K562 (cell line): ENCODE data around the gene MAD1L1. TPM values are rescaled to one million over a fixed set of nuclear protein-coding genes. Genes with fewer than 3 reads are reported as not detected.

Source experiments
- ATAC-seq: fragments of 200-7000 bp; cut with Tn5 transposase; 3 replicates; pipeline ENCODE4 v1.9.1; 2020; ENCODE audit warnings: moderate library complexity
- BruUV-seq: library from RNA; stranded (reverse); fragments of 400-500 nt; replicated peaks from 2 replicates; lab custom pipeline; 2021; lab: Mats Ljungman, UMichigan
- CTCF ChIA-PET: fragments of 300-600 bp; formaldehyde crosslinking; extraction: SDS; loops from one replicate; lab custom pipeline; 2021; ENCODE audit warnings: low intra/inter-chr PET ratio; lab: Yijun Ruan, JAX
- POLR2A ChIA-PET: fragments of 300-600, 350-650 bp; sonication (Branson Sonifier 250); formaldehyde crosslinking; extraction: SDS; loops from one replicate; lab custom pipeline; 2021; ENCODE audit warnings: antibody characterized with exemption, inconsistent platforms; lab: Yijun Ruan, JAX
- DNase-seq, 4 experiments: peaks; one replicate each; pipeline versions ENCODE4 v3.0.0 to v3.0.0-alpha.2; 2011 to 2018; ENCODE audit warnings: low spot score in 3 of 4, mixed read lengths in 3 of 4; ENCODE audit errors: extremely low read depth in 1 of 4
- FAIRE-seq: peaks from 2 replicates; lab custom pipeline; 2011; peaks lifted over from hg19 to GRCh38; lab: Jason Lieb, UNC
- H2AFZ ChIP-seq: 2 replicates; pipeline ENCODE4 v1.6.0; 2011; ENCODE audit warnings: low read depth, low read length, control low read depth, inconsistent platforms
- H3K27ac ChIP-seq: fragments of 200-600 bp; 3 replicates; pipeline ENCODE4 v1.8.0; 2011; ENCODE audit warnings: low read depth, mild to moderate bottlenecking, control low read depth, inconsistent platforms, low read length, moderate library complexity, mixed read lengths; ENCODE audit errors: extremely low read depth
- H3K27me3 ChIP-seq, 2 experiments: fragments of 300-600 bp in 1 of 2; 2 replicates in 1 of 2; 3 replicates in 1 of 2; pipeline versions ENCODE4 v1.6.0 to v1.8.0; 2011; ENCODE audit warnings: inconsistent platforms in 2 of 2, low read length in 2 of 2, mild to moderate bottlenecking in 1 of 2, mixed read lengths in 1 of 2, moderate library complexity in 1 of 2; ENCODE audit not compliant: control insufficient read depth in 2 of 2, insufficient read depth in 2 of 2
- H3K36me3 ChIP-seq: fragments of 300-600 bp; 3 replicates; pipeline ENCODE4 v1.8.0; 2011; ENCODE audit warnings: mild to moderate bottlenecking, low read length, inconsistent platforms; ENCODE audit not compliant: control insufficient read depth, insufficient read depth
- H3K4me1 ChIP-seq, 2 experiments: fragments of 200-600 bp in 1 of 2; replicated peaks in 1 of 2; 2 replicates in 1 of 2; 3 replicates in 1 of 2; pipeline versions ENCODE4 v1.5.1 to v1.8.0; 2011; ENCODE audit warnings: inconsistent platforms in 2 of 2, low read length in 2 of 2, mild to moderate bottlenecking in 1 of 2, mixed read lengths in 1 of 2, moderate library complexity in 1 of 2; ENCODE audit not compliant: control insufficient read depth in 2 of 2, insufficient read depth in 2 of 2
- H3K4me2 ChIP-seq: 2 replicates; pipeline ENCODE4 v1.6.1; 2011; ENCODE audit warnings: low read length, control low read depth, inconsistent platforms, mixed read lengths; ENCODE audit not compliant: insufficient read depth
- H3K4me3 ChIP-seq: fragments of 200-600 bp; sonication (generic), shearing (Covaris generic); 2 replicates; pipeline ENCODE4 v1.5.1; 2016; ENCODE audit warnings: control low read depth, inconsistent platforms
- H3K79me2 ChIP-seq: fragments of 200-600 bp; 3 replicates; pipeline ENCODE4 v1.8.0; 2011; ENCODE audit warnings: low read length, inconsistent platforms; ENCODE audit not compliant: control insufficient read depth, insufficient read depth
- H3K9ac ChIP-seq, 2 experiments: 2 replicates each; pipeline versions ENCODE4 v1.6.0 to v1.6.1; 2011; ENCODE audit warnings: low read depth in 2 of 2, low read length in 2 of 2, control low read depth in 1 of 2, inconsistent platforms in 1 of 2, mild to moderate bottlenecking in 1 of 2, mixed read lengths in 1 of 2; ENCODE audit not compliant: insufficient read depth in 1 of 2
- H3K9me1 ChIP-seq: one replicate; pipeline ENCODE4 v1.6.0; 2011; ENCODE audit warnings: inconsistent platforms, mild to moderate bottlenecking, low read length, moderate library complexity; ENCODE audit not compliant: control insufficient read depth, insufficient read depth
- H3K9me3 ChIP-seq: replicated peaks from 2 replicates; pipeline ENCODE4 v1.5.1; 2011; ENCODE audit warnings: low read depth, low read length, inconsistent platforms; ENCODE audit not compliant: control insufficient read depth, insufficient read depth
- H4K20me1 ChIP-seq: replicated peaks from 2 replicates; pipeline ENCODE4 v1.6.1; 2011; ENCODE audit warnings: low read length, inconsistent platforms, mixed read lengths; ENCODE audit not compliant: control insufficient read depth, insufficient read depth
- CBFA2T2 ChIP-seq: fragments of 450-650 bp; conservative IDR thresholded peaks from 2 replicates; pipeline ENCODE4 v1.6.1; 2017; ENCODE audit warnings: mild to moderate bottlenecking
- CBFA2T3 ChIP-seq: fragments of 450-650 bp; IDR thresholded peaks from 2 replicates; pipeline ENCODE4 v1.6.1; 2017
- FOXK1 ChIP-seq: sonication (generic); formaldehyde crosslinking; IDR thresholded peaks from 2 replicates; pipeline ENCODE4 v1.8.0; 2022; ENCODE audit warnings: missing genetic modification reagents, mild to moderate bottlenecking, borderline replicate concordance
- FOXM1 ChIP-seq, 2 experiments: fragments of 450-650 bp in 1 of 2; sonication (generic) in 1 of 2; formaldehyde crosslinking in 1 of 2; IDR thresholded peaks; 2 replicates each; pipeline versions ENCODE4 v1.6.1 to v1.9.0; 2017 to 2022; ENCODE audit warnings: low read depth in 2 of 2, mild to moderate bottlenecking in 2 of 2, missing genetic modification reagents in 1 of 2, moderate library complexity in 1 of 2
- ILF3 ChIP-seq: fragments of 450-650 bp; IDR thresholded peaks from 2 replicates; pipeline ENCODE4 v1.6.1; 2018; ENCODE audit warnings: antibody characterized with exemption, mild to moderate bottlenecking, moderate library complexity, borderline replicate concordance
- LARP7 ChIP-seq: fragments of 450-650 bp; IDR thresholded peaks from 2 replicates; pipeline ENCODE4 v1.6.1; 2016
- NFATC3 ChIP-seq: fragments of 450-650 bp; IDR thresholded peaks from 2 replicates; pipeline ENCODE4 v1.6.1; 2017; ENCODE audit warnings: mild to moderate bottlenecking
- RAD51 ChIP-seq: fragments of 450-650 bp; IDR thresholded peaks from 2 replicates; pipeline ENCODE4 v1.7.1; 2016; ENCODE audit warnings: low read depth, mild to moderate bottlenecking, borderline replicate concordance
- RBM22 ChIP-seq: fragments of 200-400 bp; formaldehyde crosslinking; IDR thresholded peaks from 2 replicates; pipeline ENCODE4 v1.6.1; 2018; ENCODE audit warnings: low read length, low read depth; ENCODE audit not compliant: poor library complexity, severe bottlenecking
- RFX7 ChIP-seq: fragments of 250-450 bp; sonication (Bioruptor Pico); IDR thresholded peaks from 2 replicates; pipeline ENCODE4 v1.5.1; 2021; ENCODE audit warnings: mild to moderate bottlenecking
- TAL1 ChIP-seq: fragments of 450-650 bp; IDR thresholded peaks from 2 replicates; pipeline ENCODE4 v1.6.1; 2016; ENCODE audit warnings: mild to moderate bottlenecking
- TBP ChIP-seq: optimal IDR thresholded peaks from 2 replicates; pipeline ENCODE3; 2011; ENCODE audit warnings: low read depth, low read length, improper control_type of control experiment
- TCF3 ChIP-seq: sonication (generic); formaldehyde crosslinking; IDR thresholded peaks from 2 replicates; pipeline ENCODE4 v1.4.0; 2020; ENCODE audit warnings: mild to moderate bottlenecking, missing genetic modification reagents
- ZFX ChIP-seq: sonication (generic); formaldehyde crosslinking; IDR thresholded peaks from 2 replicates; pipeline ENCODE4 v1.8.0; 2022; ENCODE audit warnings: mild to moderate bottlenecking, missing genetic modification reagents, moderate library complexity
- ZNF140 ChIP-seq: fragments of 250-450 bp; sonication (Bioruptor Pico); IDR thresholded peaks from 2 replicates; pipeline ENCODE4 v1.8.0; 2021; ENCODE audit warnings: moderate library complexity, mild to moderate bottlenecking, inconsistent platforms
- ZNF282 ChIP-seq: sonication (generic); formaldehyde crosslinking; IDR thresholded peaks from 2 replicates; pipeline ENCODE4 v1.8.1; 2023; ENCODE audit warnings: missing genetic modification reagents
- WGBS: fragments of 100-300 bp; shearing (Covaris generic); methylation state at CpG from one replicate; pipeline ENCODE4 v1.1.6; 2016; ENCODE audit warnings: low coverage, mixed read lengths; ENCODE audit not compliant: insufficient coverage; ENCODE audit errors: missing lambda C conversion rate; 5-methylcytosine and 5-hydroxymethylcytosine counted together
- in situ Hi-C: fragments of 300-500 bp; cut with MboI; formaldehyde crosslinking; loops from 4 replicates; pipeline ENCODE4 v1.15.0; 2018; ENCODE audit warnings: inconsistent platforms, mixed read lengths
- intact Hi-C: fragments of 100-400 bp; cut with micrococcal nuclease; formaldehyde crosslinking; loops from 2 replicates; pipeline ENCODE4 v1.14.2; 2022
- polyA plus RNA-seq, 8 experiments: library from polyadenylated mRNA; depleted of rRNA in 4 of 8; stranded (reverse) in 5 of 8; unstranded in 3 of 8; fragments of >200 nt; fragmentation: Nextera tagmentation in 2 of 8; fragmentation: Illumina TruSeq in 1 of 8; extraction: Ambion mirVana in 2 of 8; extraction: Trizol in 1 of 8; gene quantifications; 2 replicates each; pipeline versions ENCODE4 v1.2.1 to v1.2.3, GENCODE V29; 2011 to 2014; ENCODE audit warnings: inconsistent platforms in 1 of 8, missing spikeins in 1 of 8
- total RNA-seq, 7 experiments: library from RNA; depleted of rRNA in 6 of 7; stranded (reverse); fragments of >200 nt in 6 of 7; fragmentation: Illumina TruSeq in 2 of 7; extraction: Trizol in 2 of 7; gene quantifications; 2 replicates each; pipeline versions ENCODE4 v1.2.1 to v1.2.3, GENCODE V29; 2011 to 2021; ENCODE audit warnings: low replicate concordance in 1 of 7
- TF ChIP-seq, protein P1 (sequence below): sonication (generic); formaldehyde crosslinking; IDR thresholded peaks from 2 replicates; pipeline ENCODE4 v1.8.0; 2023; ENCODE audit warnings: missing genetic modification reagents, mild to moderate bottlenecking, borderline replicate concordance

Gene MAD1L1
- total and polyA plus RNA-seq, 9 of the 15 experiments (the other 6 are each of a cell fraction or from before 2014, with no cell fraction given), result 1.7 to 89.7 (median 18.0) TPM

DNA sequence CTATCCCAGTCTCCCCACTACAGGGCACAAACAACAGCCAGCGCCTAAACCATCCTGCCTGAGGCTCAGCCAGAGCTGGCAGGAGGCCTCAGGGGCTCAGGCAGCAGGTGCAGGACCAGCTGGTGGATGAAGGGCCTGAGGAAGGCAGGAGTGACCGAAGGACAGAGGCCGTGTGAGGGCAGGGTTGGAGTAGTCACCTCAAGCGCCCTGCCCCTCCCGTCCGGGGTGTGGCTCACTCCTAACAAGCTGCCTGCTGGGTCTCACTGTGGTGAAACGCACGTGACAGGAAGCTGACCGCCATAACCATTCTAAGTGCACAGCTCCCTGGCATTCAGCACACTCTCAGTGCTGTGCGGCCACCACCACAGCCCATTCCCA lies 281.6 kb downstream of the MAD1L1 start (continued):
- peak; percentile 58; the same call in 1 of the 2 replicates for TF ChIP-seq RAD51

DNA sequence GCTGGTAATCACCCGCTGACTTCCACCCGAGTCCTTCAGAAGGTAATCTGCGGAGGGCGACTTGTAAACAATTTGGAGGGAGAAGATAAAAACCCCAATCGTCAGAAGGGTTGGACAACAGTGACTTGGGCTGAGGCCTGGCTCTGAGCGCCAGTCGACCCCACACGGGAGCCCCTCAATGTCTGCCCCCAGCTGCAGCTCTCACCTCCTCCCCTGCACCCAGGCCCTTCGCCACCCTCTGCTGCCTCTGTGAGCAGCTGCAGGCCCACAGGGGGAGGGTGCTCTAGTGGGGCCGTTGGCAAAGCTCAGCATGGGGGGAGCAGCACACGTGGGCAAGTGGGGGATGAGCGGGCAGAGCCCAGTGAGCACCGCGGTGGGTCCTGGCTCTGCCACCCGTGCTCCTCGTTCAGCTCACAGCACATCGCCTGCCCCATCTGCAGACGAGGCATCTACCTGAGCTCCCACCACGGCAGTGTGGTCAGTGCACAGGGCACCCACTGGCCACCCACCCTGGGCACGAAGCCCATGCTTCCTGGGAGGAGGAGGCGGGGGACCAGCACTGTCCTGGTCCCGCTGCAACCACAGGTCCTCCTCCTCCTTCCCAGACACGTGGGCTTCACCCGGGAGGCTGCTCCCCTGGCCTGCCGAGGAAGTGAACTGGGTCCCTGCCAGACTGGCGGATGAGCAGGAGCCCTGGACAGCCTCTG lies 282.1 kb downstream of the MAD1L1 start:
- DNase-seq (peak in 3 of 4 experiments; percentile 12 to 25 (median 25)), FAIRE-seq (no peak), ATAC-seq (peak; percentile 7; the same call in 1 of the 3 replicates)
- Histone ChIP-seq H3K9me3 (no peaks in the 10 kb centered on the region), H4K20me1 (no peaks in the 10 kb centered on the region), H3K27me3 (no peaks in the 10 kb centered on the region), H3K27ac (no peak overlapping the region), H3K4me3 (no peak overlapping the region), H2AFZ (no peak overlapping the region), H3K4me2 (no peak overlapping the region), H3K79me2 (no peaks in the 10 kb centered on the region), H3K4me1 (peaks cover 15 to 88% of the 10 kb centered on the region in 2 experiments), H3K9ac (peak overlapping the region in 1 of 2 experiments; percentile 85; a peak in 2 of 4 replicates), H3K9me1 (no peaks in the 10 kb centered on the region), H3K36me3 (no peaks in the 10 kb centered on the region)
- CTCF ChIA-PET, result no interaction called here
- POLR2A ChIA-PET, result interaction anchor here (0.6 to 1.4 kb wide), 3 partner anchors 24 to 650 kb away, joined by 3 to 5 read pairs (median 4); no protein-coding TSS in a partner anchor
- no TSS peak for BruUV-seq
- in situ Hi-C loops, result no loop called here
- intact Hi-C loops, result no loop called here
- 52% methylated on average over 16 of the region's 26 CpGs for WGBS
- TF ChIP-seq ZFX (peak; percentile 57; the same call in 1 of the 2 replicates), LARP7 (no peak), TCF3 (peak; percentile 71), RFX7 (CRISPR knock-in tag) (no peak), FOXK1 (CRISPR knock-in tag) (no peak), ZNF140 (CRISPR knock-in tag) (no peak), CBFA2T3 (peak; percentile 60), FOXM1 (IDR thresholded peaks at IDR 0.05; ENCODE audit: low read depth) (no peak), FOXM1 (CRISPR knock-in tag; IDR thresholded peaks at IDR 0.05; ENCODE audit: low read depth) (no peak), NFATC3 (no peak), TAL1 (peak; percentile 33; the same call in 1 of the 2 replicates), ILF3 (no peak), CBFA2T2 (peak; percentile 37; the same call in 1 of the 2 replicates), RBM22 (peak; percentile 55), ZNF282 (CRISPR knock-in tag) (no peak), TBP (no peak)
- TF ChIP-seq, protein P1, sequence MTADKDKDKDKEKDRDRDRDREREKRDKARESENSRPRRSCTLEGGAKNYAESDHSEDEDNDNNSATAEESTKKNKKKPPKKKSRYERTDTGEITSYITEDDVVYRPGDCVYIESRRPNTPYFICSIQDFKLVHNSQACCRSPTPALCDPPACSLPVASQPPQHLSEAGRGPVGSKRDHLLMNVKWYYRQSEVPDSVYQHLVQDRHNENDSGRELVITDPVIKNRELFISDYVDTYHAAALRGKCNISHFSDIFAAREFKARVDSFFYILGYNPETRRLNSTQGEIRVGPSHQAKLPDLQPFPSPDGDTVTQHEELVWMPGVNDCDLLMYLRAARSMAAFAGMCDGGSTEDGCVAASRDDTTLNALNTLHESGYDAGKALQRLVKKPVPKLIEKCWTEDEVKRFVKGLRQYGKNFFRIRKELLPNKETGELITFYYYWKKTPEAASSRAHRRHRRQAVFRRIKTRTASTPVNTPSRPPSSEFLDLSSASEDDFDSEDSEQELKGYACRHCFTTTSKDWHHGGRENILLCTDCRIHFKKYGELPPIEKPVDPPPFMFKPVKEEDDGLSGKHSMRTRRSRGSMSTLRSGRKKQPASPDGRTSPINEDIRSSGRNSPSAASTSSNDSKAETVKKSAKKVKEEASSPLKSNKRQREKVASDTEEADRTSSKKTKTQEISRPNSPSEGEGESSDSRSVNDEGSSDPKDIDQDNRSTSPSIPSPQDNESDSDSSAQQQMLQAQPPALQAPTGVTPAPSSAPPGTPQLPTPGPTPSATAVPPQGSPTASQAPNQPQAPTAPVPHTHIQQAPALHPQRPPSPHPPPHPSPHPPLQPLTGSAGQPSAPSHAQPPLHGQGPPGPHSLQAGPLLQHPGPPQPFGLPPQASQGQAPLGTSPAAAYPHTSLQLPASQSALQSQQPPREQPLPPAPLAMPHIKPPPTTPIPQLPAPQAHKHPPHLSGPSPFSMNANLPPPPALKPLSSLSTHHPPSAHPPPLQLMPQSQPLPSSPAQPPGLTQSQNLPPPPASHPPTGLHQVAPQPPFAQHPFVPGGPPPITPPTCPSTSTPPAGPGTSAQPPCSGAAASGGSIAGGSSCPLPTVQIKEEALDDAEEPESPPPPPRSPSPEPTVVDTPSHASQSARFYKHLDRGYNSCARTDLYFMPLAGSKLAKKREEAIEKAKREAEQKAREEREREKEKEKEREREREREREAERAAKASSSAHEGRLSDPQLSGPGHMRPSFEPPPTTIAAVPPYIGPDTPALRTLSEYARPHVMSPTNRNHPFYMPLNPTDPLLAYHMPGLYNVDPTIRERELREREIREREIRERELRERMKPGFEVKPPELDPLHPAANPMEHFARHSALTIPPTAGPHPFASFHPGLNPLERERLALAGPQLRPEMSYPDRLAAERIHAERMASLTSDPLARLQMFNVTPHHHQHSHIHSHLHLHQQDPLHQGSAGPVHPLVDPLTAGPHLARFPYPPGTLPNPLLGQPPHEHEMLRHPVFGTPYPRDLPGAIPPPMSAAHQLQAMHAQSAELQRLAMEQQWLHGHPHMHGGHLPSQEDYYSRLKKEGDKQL (CRISPR knock-in tag), result 0 out of 2 replicates have a peak, but pooled peaks have one; percentile 17
